Measurements from ENCODE around the gene PNPLA1.

The PNPLA1 gene

DNA sequence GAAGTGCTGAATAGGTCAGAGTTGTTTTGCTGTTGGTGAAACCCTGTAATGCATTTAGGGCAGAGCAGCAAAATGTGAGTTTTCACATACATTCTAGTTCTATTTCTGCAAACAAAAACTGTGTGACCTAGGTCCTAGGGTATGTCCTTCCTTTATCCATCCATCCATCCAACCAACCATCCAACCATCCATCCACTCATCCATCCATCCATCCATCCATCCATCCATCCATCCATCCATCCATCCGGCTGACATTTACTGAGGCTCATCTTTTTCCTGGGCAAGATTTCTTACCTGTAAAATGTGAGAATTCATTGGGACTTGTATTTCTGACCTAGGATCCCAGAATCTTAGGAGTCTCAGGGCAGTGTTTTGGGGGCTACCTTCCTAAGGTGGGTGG, 14.5 kb downstream of the PNPLA1 start:
- no peak for DNase-seq

DNA sequence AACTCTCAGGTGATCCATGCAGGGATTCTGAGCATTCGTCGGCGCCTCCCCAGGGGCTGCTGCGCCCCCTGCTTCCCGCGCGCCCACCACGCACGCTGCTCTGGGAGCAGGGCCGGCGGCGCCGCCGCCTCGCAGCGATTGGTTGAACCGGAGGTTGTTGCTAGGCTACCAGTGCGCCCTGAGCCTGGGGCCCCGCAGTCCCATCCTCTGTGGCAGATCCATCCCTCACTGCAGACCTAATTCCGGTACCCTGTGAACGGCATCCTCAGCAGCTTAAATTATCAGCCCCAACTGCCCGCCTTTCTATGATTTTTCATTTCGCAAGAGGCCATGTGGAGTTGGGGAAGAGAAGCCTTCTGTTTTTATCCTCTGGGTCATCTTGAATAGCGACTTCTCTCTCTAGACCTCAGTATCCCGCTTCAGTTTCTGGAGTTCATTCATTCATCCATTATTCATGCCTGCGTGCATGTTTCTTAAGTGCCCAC, 15.4 kb downstream of the PNPLA1 start:
- peak in 38 of 58 donors; percentile 5 to 72 (median 33) for DNase-seq

GRCh38 chr6:36285797-36286196, 15.9 kb downstream of the PNPLA1 start:
- no peak for DNase-seq

DNA sequence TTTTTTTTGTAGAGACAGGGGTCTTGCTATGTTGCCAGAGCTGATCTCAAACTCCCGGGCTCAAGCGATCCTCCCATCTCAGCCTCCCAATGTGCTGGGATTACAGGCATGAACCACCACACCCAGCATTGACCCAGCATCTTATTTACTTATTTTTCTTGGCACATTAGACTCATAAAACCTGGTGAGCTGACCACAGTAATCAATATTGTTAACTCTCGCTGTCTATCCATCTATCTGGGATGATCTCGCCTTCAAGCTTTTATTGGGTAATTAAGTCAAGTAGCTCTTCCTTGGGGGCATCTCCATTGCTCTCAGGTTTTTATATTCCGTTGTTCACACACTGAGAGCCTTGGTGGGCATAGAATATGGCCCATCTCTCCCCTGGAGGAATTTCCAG, 17.0 kb downstream of the PNPLA1 start:
- no peak for DNase-seq

DNA sequence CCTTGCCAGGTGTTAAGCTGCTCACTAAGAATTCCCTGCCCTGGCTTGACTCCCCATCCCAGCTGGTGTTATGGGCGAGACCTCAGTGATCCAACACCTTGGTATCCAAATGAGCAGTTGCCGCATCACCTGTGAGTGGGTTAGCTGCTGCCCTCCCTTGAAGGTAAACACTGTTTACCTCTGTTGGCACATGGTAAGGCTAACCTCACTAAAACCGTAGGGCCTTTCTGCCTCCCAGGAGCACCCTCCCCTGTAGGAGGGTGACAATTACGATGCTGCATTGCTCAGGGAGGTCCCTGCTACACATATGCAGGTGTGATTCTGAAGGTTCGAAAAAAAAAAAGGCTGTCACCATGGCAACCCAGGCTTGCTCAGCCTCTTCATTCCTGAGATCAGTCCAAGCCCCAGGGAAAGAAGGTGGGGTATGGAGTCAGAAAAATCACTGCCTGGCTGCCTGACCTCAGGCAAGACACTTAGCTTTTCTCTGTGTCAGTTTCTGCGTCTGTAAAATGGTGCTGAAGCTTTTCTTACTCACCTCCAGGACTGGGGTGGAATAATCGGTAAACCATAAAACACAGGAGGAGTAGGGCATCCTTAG, 19.5 kb downstream of the PNPLA1 start:
- peak in 1 of 58 donors; percentile 21 for DNase-seq

- DNase-seq, result no peak
These were observed 21.1 kb downstream of the PNPLA1 start for GRCh38 chr6:36290668-36291620.

DNA sequence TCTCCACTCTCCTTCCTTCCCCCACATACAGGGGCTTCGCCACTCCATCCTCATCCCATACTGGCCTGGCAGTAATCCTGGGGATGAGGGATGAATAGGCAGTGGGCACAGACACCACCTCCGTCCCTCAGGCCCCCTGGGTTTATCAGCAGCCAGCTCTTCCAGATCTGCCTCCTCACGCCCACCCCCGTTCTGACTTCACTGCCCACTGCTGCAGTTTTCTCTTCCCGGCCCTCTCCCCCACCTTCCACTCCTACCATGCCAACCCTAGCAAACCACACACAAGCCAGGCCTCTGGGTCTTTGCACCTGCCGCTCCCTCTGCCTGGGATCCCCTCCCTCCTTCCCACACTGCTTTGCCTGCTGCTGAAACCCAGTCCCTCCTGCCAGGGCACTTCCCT, 22.3 kb downstream of the PNPLA1 start:
- DNase-seq, result no peak

GRCh38 chr6:36296240-36296639, 26.4 kb downstream of the PNPLA1 start:
- DNase-seq, result no peak

- DNase-seq, result peak in 2 of 58 donors; percentile 46 to 58
These were observed 27.2 kb downstream of the PNPLA1 start for GRCh38 chr6:36297051-36297450.

GRCh38 chr6:36297511-36297910, 27.7 kb downstream of the PNPLA1 start:
- peak in 38 of 58 donors; percentile 3 to 78 (median 32) for DNase-seq

DNA sequence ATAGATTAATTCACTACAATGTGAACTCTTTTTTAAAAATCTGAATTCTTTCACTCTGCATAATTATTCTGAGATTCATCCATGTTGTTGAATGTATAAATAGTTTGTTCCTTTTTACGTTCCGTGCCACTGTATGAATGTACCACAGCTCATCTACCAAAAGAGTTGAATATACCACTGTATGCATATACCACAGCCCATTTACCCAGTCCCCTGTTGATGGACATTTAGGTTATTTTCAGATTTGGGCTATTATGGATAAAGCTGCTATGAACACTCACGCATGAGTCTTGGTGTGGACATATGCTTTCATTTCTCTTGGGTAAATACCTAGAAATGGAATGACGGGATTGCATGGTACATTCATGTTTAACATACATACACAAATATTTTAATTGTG, 28.2 kb downstream of the PNPLA1 start:
- DNase-seq, result no peak

DNA sequence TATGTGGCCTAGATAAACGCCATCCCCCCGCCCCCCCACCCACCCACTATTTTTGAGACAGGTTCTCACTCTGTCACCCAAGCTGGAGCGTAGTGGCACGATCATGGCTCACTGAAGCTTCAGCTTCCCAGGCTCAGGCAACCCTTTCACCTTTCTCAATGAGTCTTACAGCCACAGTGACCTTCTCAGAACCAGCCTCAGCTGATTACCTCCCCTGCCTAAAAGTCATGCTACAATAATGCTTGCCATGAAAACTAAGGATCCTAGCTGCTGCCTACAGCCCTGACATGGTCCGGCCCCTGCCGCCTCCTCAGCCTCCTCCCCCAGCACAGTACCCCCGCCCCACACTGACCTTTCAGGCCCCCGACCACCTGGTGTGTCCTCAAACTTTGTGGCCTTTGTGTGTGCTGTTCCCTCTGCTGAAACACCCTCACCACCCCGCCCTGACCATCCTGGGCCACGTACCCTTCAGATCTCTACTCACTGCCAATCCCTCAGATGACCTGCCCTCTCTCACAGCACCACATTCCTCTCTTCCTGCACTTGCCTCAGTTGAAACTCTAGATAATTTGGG, 31.3 kb downstream of the PNPLA1 start:
- no peak for DNase-seq

DNA sequence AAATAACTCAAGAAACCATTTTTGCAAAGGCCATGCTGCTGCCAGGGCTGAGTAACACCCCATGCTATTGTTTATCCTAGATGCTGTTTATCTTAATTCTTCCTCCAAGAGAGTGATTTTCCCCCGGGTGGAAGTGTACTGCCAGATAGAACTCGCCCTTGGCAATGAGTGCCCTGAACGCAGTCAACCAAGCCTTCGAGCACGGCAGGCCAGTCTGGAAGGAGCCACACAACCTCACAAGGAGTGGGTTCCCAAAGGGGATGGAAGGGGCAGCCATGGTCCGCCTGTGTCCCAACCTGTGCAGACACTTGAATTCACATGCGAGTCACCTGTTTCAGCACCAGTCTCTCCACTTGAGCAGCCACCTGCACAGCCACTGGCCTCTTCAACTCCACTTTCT, 31.9 kb downstream of the PNPLA1 start:
- DNase-seq, result no peak

DNA sequence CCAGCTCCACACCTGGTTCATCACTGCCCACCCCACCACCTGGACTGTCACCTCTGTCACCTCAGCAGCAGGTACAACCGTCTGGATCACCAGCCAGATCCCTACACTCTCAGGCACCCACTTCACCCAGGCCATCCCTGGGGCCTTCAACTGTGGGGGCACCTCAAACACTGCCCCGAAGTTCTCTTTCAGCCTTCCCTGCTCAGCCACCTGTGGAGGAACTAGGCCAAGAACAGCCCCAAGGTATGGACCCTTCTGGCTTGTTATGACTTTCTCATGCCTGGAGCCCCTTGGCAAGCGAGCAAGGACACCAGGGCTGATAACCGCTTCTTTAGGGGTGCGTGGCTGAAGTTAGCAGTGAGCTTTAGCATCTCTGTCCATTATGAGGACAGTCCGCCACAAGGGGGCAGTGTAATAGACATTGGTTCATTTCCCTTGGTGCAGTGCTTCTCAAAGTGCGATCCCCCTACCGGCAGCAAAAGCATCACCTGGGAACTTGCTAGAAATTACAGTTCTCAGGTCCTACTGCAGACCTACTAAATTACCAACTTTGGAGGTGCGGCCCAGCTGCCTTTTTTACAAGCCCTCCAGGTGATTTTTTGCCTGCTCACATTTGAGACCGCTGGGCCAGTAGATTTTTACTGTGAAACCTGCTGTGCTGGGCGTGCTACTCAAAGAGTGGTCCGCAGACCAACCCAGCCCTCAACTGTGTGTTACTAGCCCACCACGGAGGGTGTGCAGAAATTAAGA, 32.5 kb downstream of the PNPLA1 start:
- peak in 51 of 58 donors; percentile 12 to 88 (median 52) for DNase-seq

DNA sequence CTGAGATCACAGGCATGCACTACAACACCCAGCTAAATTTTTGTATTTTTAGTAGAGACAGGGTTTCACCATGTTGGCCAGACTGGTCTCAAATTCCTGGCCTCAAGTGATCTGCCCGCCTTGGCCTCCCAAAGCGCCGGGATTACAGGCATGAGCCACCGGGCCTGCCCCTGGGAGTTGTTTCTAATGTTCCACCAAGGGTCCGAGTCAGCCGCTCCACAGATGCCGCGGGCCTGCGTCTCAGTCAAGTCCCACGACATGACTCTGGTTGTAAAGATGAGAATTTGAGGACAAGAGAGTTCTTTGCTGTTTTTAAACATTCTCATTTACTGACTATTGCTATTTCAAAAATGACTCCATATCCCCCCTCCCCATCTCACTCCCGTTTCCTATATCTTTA, 36.0 kb downstream of the PNPLA1 start:
- DNase-seq, result no peak

- DNase-seq, result no peak
These were observed 36.5 kb downstream of the PNPLA1 start for GRCh38 chr6:36306375-36306774.

DNA sequence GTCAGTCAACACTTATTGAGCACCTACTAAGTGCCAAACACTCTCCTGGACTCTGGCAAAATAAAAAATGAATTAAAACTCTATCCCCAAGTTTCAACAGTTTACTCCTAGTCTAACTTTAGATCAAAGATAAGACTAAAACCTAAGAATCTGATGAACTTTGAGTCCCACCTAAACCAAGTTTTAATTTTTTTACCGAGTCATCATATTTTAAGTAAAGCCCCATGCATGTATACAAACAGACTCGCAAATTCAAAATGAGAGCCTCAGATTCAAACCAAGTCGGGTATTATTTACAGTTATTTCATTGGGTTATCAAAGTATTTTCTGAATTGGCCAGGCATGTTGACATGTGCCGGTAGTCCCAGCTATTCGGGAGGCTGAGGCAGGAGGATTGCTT, 38.7 kb downstream of the PNPLA1 start:
- DNase-seq, result no peak

DNA sequence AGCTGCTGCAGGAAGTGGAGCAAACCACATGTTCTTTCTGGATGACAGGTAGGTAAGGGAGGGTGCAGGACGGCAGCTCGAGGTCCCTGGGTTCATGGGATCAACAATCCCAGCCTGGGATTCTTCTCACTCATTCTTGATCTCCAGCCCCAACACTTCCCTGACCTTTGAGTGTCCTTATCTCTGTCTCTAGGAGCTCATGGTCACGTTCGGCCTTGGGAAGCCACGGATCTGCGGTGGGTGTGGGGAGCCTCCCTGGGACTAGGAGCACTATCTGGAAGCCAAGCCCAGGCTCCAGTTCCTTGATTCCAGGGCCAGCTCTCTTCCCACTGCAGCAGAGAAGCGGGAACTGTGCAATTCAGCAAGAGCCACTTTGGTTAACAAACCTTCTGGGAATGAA, 39.3 kb downstream of the PNPLA1 start:
- DNase-seq, result no peak

- no peak for DNase-seq
These were observed 40.0 kb downstream of the PNPLA1 start for GRCh38 chr6:36309900-36310299.

DNA sequence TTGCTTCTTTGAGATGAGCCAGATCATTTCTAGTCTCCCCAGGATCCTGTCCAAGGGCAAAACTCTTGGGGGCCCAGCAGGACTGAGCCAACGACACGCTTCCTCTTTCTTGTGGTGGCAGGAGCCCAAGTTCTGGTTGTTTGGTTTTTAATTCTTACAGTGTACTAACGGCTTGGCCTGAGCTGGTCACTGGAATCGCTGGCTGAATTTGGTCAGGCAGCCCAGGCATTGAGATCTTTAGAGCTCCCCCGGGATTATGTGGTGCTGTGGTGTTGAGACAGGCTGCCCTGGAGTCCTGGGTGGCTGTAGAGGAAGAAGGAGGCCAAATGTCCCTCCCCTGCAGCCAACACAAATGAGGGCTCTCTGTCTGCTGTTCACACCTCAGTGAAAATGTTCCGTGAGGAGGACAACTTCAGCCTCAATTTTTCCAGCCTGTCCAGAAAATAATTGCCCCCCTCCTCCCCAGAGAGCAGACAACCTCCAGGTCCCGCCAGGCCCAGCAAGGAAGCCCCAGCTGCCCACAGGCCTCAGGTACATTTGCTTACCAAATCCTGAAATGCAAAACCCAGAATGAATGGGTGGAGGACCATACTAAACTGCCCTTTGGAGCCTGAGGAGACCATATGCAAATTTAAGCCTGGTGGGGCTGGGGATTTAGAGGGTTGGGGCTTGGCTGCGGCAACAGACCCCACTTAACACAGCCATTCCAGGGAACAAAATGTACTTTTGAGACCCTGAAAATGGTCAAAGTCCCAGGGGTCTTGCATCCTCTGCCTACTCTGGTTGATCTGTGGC, 43.2 kb downstream of the PNPLA1 start:
- peak in 1 of 58 donors; percentile 5 for DNase-seq

DNA sequence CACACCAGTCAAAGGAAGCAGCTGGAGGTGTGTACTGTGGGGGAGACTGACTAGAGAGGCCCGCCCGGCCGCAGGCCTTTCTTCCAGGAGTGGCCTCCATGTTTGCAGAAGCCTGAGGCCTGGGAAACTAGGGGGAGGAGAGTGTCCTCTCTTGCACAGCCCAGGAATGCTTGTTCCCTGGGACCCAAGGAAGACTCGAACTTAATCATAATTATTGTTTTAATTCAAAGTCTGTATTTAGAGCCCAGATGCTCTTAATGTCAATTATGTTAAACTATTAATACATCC, 43.7 kb downstream of the PNPLA1 start:
- no peak for DNase-seq

Measured in anterior cingulate cortex (tissue), 58 donors.